GM12878 (cell line): Measurements from ENCODE around the gene ACTL10. TPM values are rescaled to one million over a fixed set of nuclear protein-coding genes. Genes with fewer than 3 reads are reported as not detected.

Experiments used
- ATAC-seq: fragments of 200-7000 bp; cut with Tn5 transposase; 3 replicates; pipeline ENCODE4 v1.9.1; 2020; ENCODE audit warnings: mild to moderate bottlenecking, moderate library complexity
- BruUV-seq: library from RNA; stranded (reverse); fragments of 400-500 nt; replicated peaks from 2 replicates; lab custom pipeline; 2021; lab: Mats Ljungman, UMichigan
- CTCF ChIA-PET: fragments of 300-600 bp; sonication (Branson Sonifier 250); formaldehyde crosslinking; extraction: SDS; loops from one replicate; lab custom pipeline; 2021; ENCODE audit warnings: inconsistent platforms; lab: Yijun Ruan, JAX
- POLR2A ChIA-PET: fragments of 350-600 bp; formaldehyde crosslinking; extraction: SDS; loops from one replicate; lab custom pipeline; 2021; ENCODE audit warnings: inconsistent platforms; lab: Charles Lee
- RAD21 ChIA-PET: fragments of 300-600 bp; sonication (Branson Sonifier 250); formaldehyde crosslinking; loops from one replicate; lab custom pipeline; 2023; ENCODE audit warnings: antibody characterized with exemption; ENCODE audit not compliant: unreplicated experiment; lab: Charles Lee
- SMC1A ChIA-PET: fragments of 300-600 bp; sonication (Branson Sonifier 250); formaldehyde crosslinking; loops from one replicate; lab custom pipeline; 2023; ENCODE audit not compliant: unreplicated experiment, uncharacterized antibody; lab: Charles Lee
- DNase-seq: peaks from one replicate; pipeline ENCODE4 v3.0.0-alpha.2; 2011; ENCODE audit warnings: low read depth, low spot score
- FAIRE-seq: peaks from 3 replicates; lab custom pipeline; 2011; peaks lifted over from hg19 to GRCh38; lab: Jason Lieb, UNC
- H2AFZ ChIP-seq: 2 replicates; pipeline ENCODE4 v1.6.0; 2011; ENCODE audit warnings: low read depth, low read length, control low read depth; ENCODE audit not compliant: control insufficient read depth
- H3K27ac ChIP-seq: 2 replicates; pipeline ENCODE4 v1.5.1; 2011; ENCODE audit warnings: control low read depth; ENCODE audit not compliant: control insufficient read depth, insufficient read depth
- H3K27me3 ChIP-seq, 2 experiments: replicated peaks in 1 of 2; 2 replicates each; pipeline versions ENCODE4 v1.6.0 to v1.6.1; 2011; ENCODE audit warnings: low read length in 1 of 2; ENCODE audit not compliant: control insufficient read depth in 2 of 2, insufficient read depth in 2 of 2
- H3K36me3 ChIP-seq, 2 experiments: 2 replicates each; pipeline ENCODE4 v1.5.1; 2011; ENCODE audit warnings: low read length in 1 of 2; ENCODE audit not compliant: control insufficient read depth in 2 of 2, insufficient read depth in 2 of 2
- H3K4me1 ChIP-seq: 2 replicates; pipeline ENCODE4 v1.6.1; 2011; ENCODE audit warnings: mild to moderate bottlenecking, low read length, moderate library complexity, mixed read lengths; ENCODE audit not compliant: control insufficient read depth, insufficient read depth
- H3K4me2 ChIP-seq: 2 replicates; pipeline ENCODE4 v1.6.0; 2011; ENCODE audit warnings: control low read depth; ENCODE audit not compliant: control insufficient read depth, insufficient read depth
- H3K4me3 ChIP-seq: fragments of 200-600 bp; sonication (generic); 2 replicates; pipeline ENCODE4 v1.5.1; 2016
- H3K79me2 ChIP-seq: 2 replicates; pipeline ENCODE4 v1.6.0; 2011; ENCODE audit warnings: low read length; ENCODE audit not compliant: control insufficient read depth, insufficient read depth
- H3K9ac ChIP-seq: 2 replicates; pipeline ENCODE4 v1.8.0; 2011; ENCODE audit warnings: low read length, control low read depth, mixed read lengths; ENCODE audit not compliant: control insufficient read depth, insufficient read depth
- H3K9me3 ChIP-seq: replicated peaks from 3 replicates; pipeline ENCODE4 v1.5.1; 2011; ENCODE audit warnings: mild to moderate bottlenecking, low read length; ENCODE audit not compliant: control insufficient read depth, insufficient read depth
- H4K20me1 ChIP-seq: 2 replicates; pipeline ENCODE4 v1.6.0; 2011; ENCODE audit not compliant: control insufficient read depth, insufficient read depth
- BCL3 ChIP-seq: IDR thresholded peaks from 2 replicates; pipeline ENCODE4 v1.6.1; 2011; ENCODE audit warnings: borderline replicate concordance, low read depth, mild to moderate bottlenecking, moderate library complexity, low read length; ENCODE audit not compliant: insufficient read depth, poor library complexity, severe bottlenecking
- BHLHE40 ChIP-seq, 2 experiments: fragments of 450-650 bp in 1 of 2; IDR thresholded peaks; 2 replicates each; pipeline ENCODE4 v1.6.1; 2011 to 2017; ENCODE audit warnings: low read depth in 2 of 2, borderline replicate concordance in 1 of 2, improper control_type of control experiment in 1 of 2, low read length in 1 of 2, mild to moderate bottlenecking in 1 of 2
- BRCA1 ChIP-seq: IDR thresholded peaks from 2 replicates; pipeline ENCODE4 v1.6.1; 2011; ENCODE audit warnings: low read depth, low read length, improper control_type of control experiment
- CEBPZ ChIP-seq: fragments of 150-350 bp; IDR thresholded peaks from 2 replicates; pipeline ENCODE4 v1.6.1; 2016; ENCODE audit warnings: low read depth, low read length
- CHD4 ChIP-seq: fragments of 200-600 bp; sonication (generic); IDR thresholded peaks from 2 replicates; pipeline ENCODE4 v1.6.1; 2016; ENCODE audit warnings: mild to moderate bottlenecking
- EGR1 ChIP-seq, 2 experiments: IDR thresholded peaks; 1 replicate in 1 of 2; 2 replicates in 1 of 2; pipeline ENCODE4 v1.6.1; 2011 to 2012; ENCODE audit warnings: low read depth in 2 of 2, low read length in 2 of 2, borderline replicate concordance in 1 of 2, mild to moderate bottlenecking in 1 of 2, moderate library complexity in 1 of 2
- ELK1 ChIP-seq: IDR thresholded peaks from 2 replicates; pipeline ENCODE4 v1.6.1; 2012; ENCODE audit warnings: low read depth, low read length, improper control_type of control experiment
- GATAD2B ChIP-seq: fragments of 450-650 bp; conservative IDR thresholded peaks from 2 replicates; pipeline ENCODE4 v1.6.1; 2017; ENCODE audit warnings: low read depth, mild to moderate bottlenecking, moderate library complexity
- HDAC6 ChIP-seq: fragments of 200-600 bp; sonication (generic); IDR thresholded peaks from one replicate; pipeline ENCODE4 v1.8.0; 2017; ENCODE audit warnings: antibody characterized with exemption; ENCODE audit not compliant: unreplicated experiment
- HDGF ChIP-seq: fragments of 450-650 bp; IDR thresholded peaks from 2 replicates; pipeline ENCODE4 v1.6.1; 2016; ENCODE audit warnings: antibody characterized with exemption
- IRF5 ChIP-seq: fragments of 450-650 bp; IDR thresholded peaks from 2 replicates; pipeline ENCODE4 v1.6.1; 2017; ENCODE audit warnings: borderline replicate concordance
- KDM1A ChIP-seq: fragments of 200-600 bp; sonication (generic); IDR thresholded peaks from 2 replicates; pipeline ENCODE4 v1.6.1; 2016; ENCODE audit warnings: borderline replicate concordance
- SIN3A ChIP-seq: IDR thresholded peaks from 2 replicates; pipeline ENCODE4 v1.6.1; 2012; ENCODE audit warnings: low read depth, low read length, improper control_type of control experiment
- SUZ12 ChIP-seq: fragments of 200-600 bp; sonication (generic); IDR thresholded peaks from one replicate; pipeline ENCODE4 v1.6.1; 2018; ENCODE audit warnings: antibody characterized with exemption, mild to moderate bottlenecking; ENCODE audit not compliant: unreplicated experiment
- WGBS: methylation state at CpG from one replicate; pipeline ENCODE4 v1.1.6; 2016; ENCODE audit warnings: low lambda C conversion rate; ENCODE audit not compliant: insufficient replicate concordance, insufficient coverage; ENCODE audit errors: missing lambda C conversion rate; 5-methylcytosine and 5-hydroxymethylcytosine counted together
- in situ Hi-C: fragments of 300-500 bp; cut with MboI; formaldehyde crosslinking; loops from 9 replicates; pipeline ENCODE4 v1.14.3; 2018; ENCODE audit warnings: mixed read lengths
- intact Hi-C: fragments of 100-400 bp; cut with micrococcal nuclease; formaldehyde crosslinking; loops from one replicate; pipeline ENCODE4 v1.14.2; 2022; ENCODE audit not compliant: unreplicated experiment
- polyA plus RNA-seq, 11 experiments: library from polyadenylated mRNA; depleted of rRNA in 4 of 11; unstranded in 6 of 11; stranded (reverse) in 5 of 11; fragments of >200 nt; fragmentation: Nextera tagmentation in 4 of 11; fragmentation: Illumina TruSeq in 1 of 11; extraction: Ambion mirVana in 4 of 11; extraction: Trizol in 1 of 11; gene quantifications; 1 replicate in 1 of 11; 2 replicates in 10 of 11; pipeline versions ENCODE4 v1.2.1 to v1.2.3, GENCODE V29; 2011 to 2016; ENCODE audit warnings: inconsistent platforms in 2 of 11, missing spikeins in 2 of 11, low read depth in 1 of 11
- total RNA-seq, 4 experiments: library from RNA; depleted of rRNA in 3 of 4; stranded (reverse); fragments of >200 nt in 3 of 4; fragmentation: Illumina TruSeq in 1 of 4; extraction: Trizol in 1 of 4; gene quantifications; 2 replicates each; pipeline versions ENCODE4 v1.2.1 to v1.2.3, GENCODE V29; 2013 to 2021
- TF ChIP-seq, protein P1 (sequence below), 3 experiments: IDR thresholded peaks in 2 of 3; conservative IDR thresholded peaks in 1 of 3; 2 replicates each; pipeline ENCODE4 v1.5.1; 2011; ENCODE audit warnings: low read depth in 3 of 3, low read length in 3 of 3, mild to moderate bottlenecking in 3 of 3, control low read depth in 2 of 3, moderate library complexity in 2 of 3, inconsistent platforms in 1 of 3, mixed read lengths in 1 of 3; ENCODE audit not compliant: control insufficient read depth in 2 of 3, insufficient read depth in 1 of 3; ENCODE audit errors: extremely low read depth in 1 of 3

The ACTL10 gene
- total and polyA plus RNA-seq, 10 of the 15 experiments (the other 5 are each of a cell fraction or from before 2014, with no cell fraction given), result 0.12 to 5.0 (median 0.89) TPM

DNA sequence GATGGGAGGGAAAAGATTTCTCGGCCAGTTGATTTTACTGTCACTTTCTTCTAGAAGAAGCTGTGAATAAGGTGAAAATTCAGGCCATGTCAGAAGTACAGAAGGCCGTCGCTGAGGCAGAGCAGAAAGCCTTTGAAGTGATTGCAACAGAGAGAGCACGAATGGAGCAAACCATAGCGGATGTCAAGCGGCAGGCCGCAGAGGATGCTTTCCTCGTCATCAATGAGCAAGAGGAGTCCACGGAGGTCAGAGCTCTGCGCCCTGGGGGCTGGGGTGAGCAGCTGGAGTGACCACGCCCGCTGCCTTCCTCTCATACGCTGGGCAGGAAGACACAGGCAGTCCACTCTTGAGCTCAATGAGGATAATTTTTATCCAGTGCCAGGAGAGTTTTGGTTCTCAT, 26.5 kb upstream of the ACTL10 start:
- ATAC-seq, result no peak
- no TSS peak for BruUV-seq
- WGBS, result 94% methylated on average over 13 of the region's 13 CpGs
- FAIRE-seq, result no peak
- H3K4me2 ChIP-seq, result no peak overlapping the region
- H3K4me3 ChIP-seq, result no peak overlapping the region
- no peak overlapping the region for H2AFZ ChIP-seq
- H3K9ac ChIP-seq, result no peak overlapping the region
- ChIA-PET CTCF (interaction anchor here (0.7 kb wide), 1 partner anchor 120 kb away, joined by 3 read pairs; no protein-coding TSS in a partner anchor), RAD21 (no interaction called here), SMC1A (interaction anchor here (0.6 kb wide), 1 partner anchor 30 kb away, joined by 3 read pairs; no protein-coding TSS in a partner anchor), POLR2A (no interaction called here)
- intact Hi-C loops, result no loop called here
- no peaks in the 10 kb centered on the region for H4K20me1 ChIP-seq
- no peaks in the 10 kb centered on the region for H3K79me2 ChIP-seq
- no peaks in the 10 kb centered on the region for H3K9me3 ChIP-seq
- H3K36me3 ChIP-seq, result peaks cover 5 to 9% of the 10 kb centered on the region in 2 experiments; a peak in 3 of 4 replicates
- no peaks in the 10 kb centered on the region for H3K4me1 ChIP-seq
- in situ Hi-C loops, result no loop called here
- no peak overlapping the region for H3K27ac ChIP-seq
- no peaks in the 10 kb centered on the region for H3K27me3 ChIP-seq
- TF ChIP-seq BHLHE40 (IDR thresholded peaks at IDR 0.05; ENCODE audit: borderline replicate concordance in 1 of 2, low read depth in 2 of 2, low read length in 1 of 2) (no peak), CHD4 (no peak), CEBPZ (no peak), BRCA1 (no peak), ELK1 (no peak), KDM1A (no peak), HDGF (no peak), SUZ12 (no peak), SIN3A (no peak), BCL3 (no peak), HDAC6 (no peak), EGR1 (IDR thresholded peaks at IDR 0.05; ENCODE audit: borderline replicate concordance in 1 of 2, low read depth in 2 of 2, low read length in 2 of 2) (no peak), GATAD2B (no peak), IRF5 (no peak)
- TF ChIP-seq, protein P1, sequence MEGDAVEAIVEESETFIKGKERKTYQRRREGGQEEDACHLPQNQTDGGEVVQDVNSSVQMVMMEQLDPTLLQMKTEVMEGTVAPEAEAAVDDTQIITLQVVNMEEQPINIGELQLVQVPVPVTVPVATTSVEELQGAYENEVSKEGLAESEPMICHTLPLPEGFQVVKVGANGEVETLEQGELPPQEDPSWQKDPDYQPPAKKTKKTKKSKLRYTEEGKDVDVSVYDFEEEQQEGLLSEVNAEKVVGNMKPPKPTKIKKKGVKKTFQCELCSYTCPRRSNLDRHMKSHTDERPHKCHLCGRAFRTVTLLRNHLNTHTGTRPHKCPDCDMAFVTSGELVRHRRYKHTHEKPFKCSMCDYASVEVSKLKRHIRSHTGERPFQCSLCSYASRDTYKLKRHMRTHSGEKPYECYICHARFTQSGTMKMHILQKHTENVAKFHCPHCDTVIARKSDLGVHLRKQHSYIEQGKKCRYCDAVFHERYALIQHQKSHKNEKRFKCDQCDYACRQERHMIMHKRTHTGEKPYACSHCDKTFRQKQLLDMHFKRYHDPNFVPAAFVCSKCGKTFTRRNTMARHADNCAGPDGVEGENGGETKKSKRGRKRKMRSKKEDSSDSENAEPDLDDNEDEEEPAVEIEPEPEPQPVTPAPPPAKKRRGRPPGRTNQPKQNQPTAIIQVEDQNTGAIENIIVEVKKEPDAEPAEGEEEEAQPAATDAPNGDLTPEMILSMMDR (IDR thresholded peaks at IDR 0.05 in 2 of 3, conservative IDR thresholded peaks at IDR 0.05 in 1 of 3; ENCODE audit: control insufficient read depth in 2 of 3, extremely low read depth in 1 of 3, insufficient read depth in 1 of 3, low read depth in 3 of 3, low read length in 3 of 3), result no peak
- DNase-seq, result no peak
